ENCODE measurements around the gene MDH1B.

- peak; percentile 93 for TF ChIP-seq CTCF (IDR thresholded peaks at IDR 0.05; ENCODE audit: poor library complexity, severe bottlenecking)
- no peak for TF ChIP-seq EZH2 (IDR thresholded peaks at IDR 0.05; ENCODE audit: borderline replicate concordance, insufficient read depth, low read length, poor library complexity, severe bottlenecking)
- no peak for TF ChIP-seq POLR2AphosphoS5 (IDR thresholded peaks at IDR 0.05)
- TF ChIP-seq REST (IDR thresholded peaks at IDR 0.05; ENCODE audit: borderline replicate concordance), result no peak
- peak; percentile 97 for TF ChIP-seq SMC3 (conservative IDR thresholded peaks at IDR 0.05; ENCODE audit: poor library complexity)
- peak; percentile 98 for TF ChIP-seq RAD21 (conservative IDR thresholded peaks at IDR 0.05)
- peak; percentile 31 for TF ChIP-seq EP300 (conservative IDR thresholded peaks at IDR 0.05; ENCODE audit: poor library complexity, severe bottlenecking)
- no peak for TF ChIP-seq MXI1 (conservative IDR thresholded peaks at IDR 0.05; ENCODE audit: poor library complexity, severe bottlenecking)
Observed at GRCh38 chr2:206800506-206801417, 35.6 kb upstream of the MDH1B start.
